C4-2B (cell line): ENCODE data around the gene ARVCF.

Experiments
- ZFX ChIP-seq: fragments of 450-650 bp; IDR thresholded peaks from 2 replicates; pipeline ENCODE4 v1.6.1; 2017
- TF ChIP-seq, protein P1 (sequence below): fragments of 450-650 bp; conservative IDR thresholded peaks from 2 replicates; pipeline ENCODE4 v1.5.1; 2017; ENCODE audit warnings: mild to moderate bottlenecking

DNA sequence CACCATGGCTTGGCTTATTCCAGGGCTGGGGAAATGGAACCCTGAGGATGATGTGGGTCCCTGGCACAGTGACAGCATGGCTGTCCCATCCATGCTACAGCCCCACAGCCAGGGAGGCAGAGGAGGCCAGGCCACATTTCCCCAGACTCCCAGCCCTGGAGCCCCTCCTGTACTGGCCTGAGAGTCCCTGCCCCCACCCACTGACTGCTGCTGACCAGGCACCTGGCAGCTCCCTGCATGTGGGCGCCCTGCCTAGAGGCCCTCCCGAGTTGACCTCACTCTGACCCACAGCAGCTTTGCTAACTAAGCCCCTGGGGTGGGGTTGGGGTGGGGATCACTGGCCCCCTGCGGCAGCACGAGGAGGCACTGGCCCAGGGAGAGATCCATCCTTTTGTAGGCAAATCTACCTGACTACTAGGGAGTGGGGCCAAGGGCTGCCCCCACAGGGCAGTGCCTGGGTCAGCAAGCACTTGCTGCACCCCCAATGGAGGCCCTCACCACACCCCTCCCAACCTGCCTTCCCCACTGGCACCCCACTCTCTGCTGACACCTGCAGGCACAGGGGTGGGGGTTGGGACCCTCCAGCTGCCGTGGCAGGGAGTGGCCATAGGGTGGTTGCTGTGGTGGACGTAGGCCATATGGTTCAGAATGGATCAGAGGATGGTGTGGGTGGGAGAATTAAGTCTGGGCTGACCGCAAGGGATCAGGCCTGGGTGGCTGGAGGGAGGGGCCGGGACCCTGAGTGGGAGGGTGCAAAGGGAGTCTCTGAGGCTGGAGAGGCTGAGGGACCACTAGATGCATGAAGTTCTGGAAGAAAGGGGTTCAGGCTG lies 17.4 kb downstream of the ARVCF start:
- TF ChIP-seq, protein P1, sequence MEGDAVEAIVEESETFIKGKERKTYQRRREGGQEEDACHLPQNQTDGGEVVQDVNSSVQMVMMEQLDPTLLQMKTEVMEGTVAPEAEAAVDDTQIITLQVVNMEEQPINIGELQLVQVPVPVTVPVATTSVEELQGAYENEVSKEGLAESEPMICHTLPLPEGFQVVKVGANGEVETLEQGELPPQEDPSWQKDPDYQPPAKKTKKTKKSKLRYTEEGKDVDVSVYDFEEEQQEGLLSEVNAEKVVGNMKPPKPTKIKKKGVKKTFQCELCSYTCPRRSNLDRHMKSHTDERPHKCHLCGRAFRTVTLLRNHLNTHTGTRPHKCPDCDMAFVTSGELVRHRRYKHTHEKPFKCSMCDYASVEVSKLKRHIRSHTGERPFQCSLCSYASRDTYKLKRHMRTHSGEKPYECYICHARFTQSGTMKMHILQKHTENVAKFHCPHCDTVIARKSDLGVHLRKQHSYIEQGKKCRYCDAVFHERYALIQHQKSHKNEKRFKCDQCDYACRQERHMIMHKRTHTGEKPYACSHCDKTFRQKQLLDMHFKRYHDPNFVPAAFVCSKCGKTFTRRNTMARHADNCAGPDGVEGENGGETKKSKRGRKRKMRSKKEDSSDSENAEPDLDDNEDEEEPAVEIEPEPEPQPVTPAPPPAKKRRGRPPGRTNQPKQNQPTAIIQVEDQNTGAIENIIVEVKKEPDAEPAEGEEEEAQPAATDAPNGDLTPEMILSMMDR, result no peak
- no peak for TF ChIP-seq ZFX
